ENCODE measurements around the gene RPAP3. TPM values are rescaled to one million over a fixed set of nuclear protein-coding genes. Genes with fewer than 3 reads are reported as not detected.

The RPAP3 gene
- total RNA-seq, 1 donor from 2014 or later = 39.9 TPM

- Mint-ChIP-seq H3K27me3 (no peaks in the 10 kb centered on the region), H3K4me1 (ENCODE audit: unreplicated experiment) (peaks cover 23% of the 10 kb centered on the region), H3K36me3 (no peaks in the 10 kb centered on the region), H3K4me3 (no peak overlapping the region), H3K9me3 (no peaks in the 10 kb centered on the region), H3K27ac (no peak overlapping the region)
- no peak for DNase-seq (ENCODE audit: extremely low spot score, unreplicated experiment)
- TF ChIP-seq, protein P1, sequence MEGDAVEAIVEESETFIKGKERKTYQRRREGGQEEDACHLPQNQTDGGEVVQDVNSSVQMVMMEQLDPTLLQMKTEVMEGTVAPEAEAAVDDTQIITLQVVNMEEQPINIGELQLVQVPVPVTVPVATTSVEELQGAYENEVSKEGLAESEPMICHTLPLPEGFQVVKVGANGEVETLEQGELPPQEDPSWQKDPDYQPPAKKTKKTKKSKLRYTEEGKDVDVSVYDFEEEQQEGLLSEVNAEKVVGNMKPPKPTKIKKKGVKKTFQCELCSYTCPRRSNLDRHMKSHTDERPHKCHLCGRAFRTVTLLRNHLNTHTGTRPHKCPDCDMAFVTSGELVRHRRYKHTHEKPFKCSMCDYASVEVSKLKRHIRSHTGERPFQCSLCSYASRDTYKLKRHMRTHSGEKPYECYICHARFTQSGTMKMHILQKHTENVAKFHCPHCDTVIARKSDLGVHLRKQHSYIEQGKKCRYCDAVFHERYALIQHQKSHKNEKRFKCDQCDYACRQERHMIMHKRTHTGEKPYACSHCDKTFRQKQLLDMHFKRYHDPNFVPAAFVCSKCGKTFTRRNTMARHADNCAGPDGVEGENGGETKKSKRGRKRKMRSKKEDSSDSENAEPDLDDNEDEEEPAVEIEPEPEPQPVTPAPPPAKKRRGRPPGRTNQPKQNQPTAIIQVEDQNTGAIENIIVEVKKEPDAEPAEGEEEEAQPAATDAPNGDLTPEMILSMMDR (conservative IDR thresholded peaks at IDR 0.05) = no peak
Measured at GRCh38 chr12:47747596-47748506, 42.0 kb upstream of the RPAP3 start.

DNA sequence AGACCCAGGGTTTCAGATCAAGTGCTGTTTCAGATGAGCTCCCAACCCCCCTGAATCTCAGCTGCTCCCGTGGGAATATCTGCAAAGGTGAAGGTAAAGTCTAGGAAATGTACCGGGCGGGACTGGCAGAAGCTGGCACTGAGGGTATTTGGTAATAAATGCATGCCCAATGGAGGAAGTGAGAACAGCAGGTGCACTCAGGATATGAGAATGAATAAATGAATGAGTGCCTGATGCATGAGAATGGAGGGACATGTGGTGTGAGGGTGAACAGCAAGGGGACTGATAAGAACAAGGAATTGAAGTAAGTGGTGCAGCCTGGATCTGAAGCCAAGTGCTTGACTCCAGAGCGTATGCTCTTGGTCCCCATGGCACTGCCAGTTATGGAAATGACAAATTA, 41.3 kb upstream of the RPAP3 start:
- Mint-ChIP-seq H3K4me1 (ENCODE audit: unreplicated experiment) (peaks cover 18% of the 10 kb centered on the region), H3K9me3 (no peaks in the 10 kb centered on the region), H3K36me3 (no peaks in the 10 kb centered on the region), H3K27ac (no peak overlapping the region), H3K4me3 (no peak overlapping the region), H3K27me3 (no peaks in the 10 kb centered on the region)
- DNase-seq (ENCODE audit: extremely low spot score, unreplicated experiment) = no peak
- TF ChIP-seq, protein P1 (conservative IDR thresholded peaks at IDR 0.05) = no peak

GRCh38 chr12:47746523-47746922, 40.7 kb upstream of the RPAP3 start:
- no peak overlapping the region for H3K4me3 Mint-ChIP-seq
- H3K9me3 Mint-ChIP-seq = no peaks in the 10 kb centered on the region
- H3K27ac Mint-ChIP-seq = no peak overlapping the region
- H3K27me3 Mint-ChIP-seq = no peaks in the 10 kb centered on the region
- H3K4me1 Mint-ChIP-seq (ENCODE audit: unreplicated experiment) = peaks cover 18% of the 10 kb centered on the region
- TF ChIP-seq, protein P1 (conservative IDR thresholded peaks at IDR 0.05) = no peak
- H3K36me3 Mint-ChIP-seq = no peaks in the 10 kb centered on the region
- DNase-seq (ENCODE audit: extremely low spot score, unreplicated experiment) = no peak

GRCh38 chr12:47746073-47746472, 40.2 kb upstream of the RPAP3 start:
- Mint-ChIP-seq H3K36me3 (no peaks in the 10 kb centered on the region), H3K27ac (no peak overlapping the region), H3K4me1 (ENCODE audit: unreplicated experiment) (peaks cover 22% of the 10 kb centered on the region), H3K9me3 (no peaks in the 10 kb centered on the region), H3K27me3 (no peaks in the 10 kb centered on the region), H3K4me3 (no peak overlapping the region)
- DNase-seq (ENCODE audit: extremely low spot score, unreplicated experiment) = no peak
- TF ChIP-seq, protein P1 (conservative IDR thresholded peaks at IDR 0.05) = no peak

- Mint-ChIP-seq H3K9me3 (no peaks in the 10 kb centered on the region), H3K4me3 (no peak overlapping the region), H3K27me3 (no peaks in the 10 kb centered on the region), H3K36me3 (no peaks in the 10 kb centered on the region), H3K27ac (no peak overlapping the region), H3K4me1 (ENCODE audit: unreplicated experiment) (peaks cover 23% of the 10 kb centered on the region)
- TF ChIP-seq, protein P1 (conservative IDR thresholded peaks at IDR 0.05) = no peak
- no peak for DNase-seq (ENCODE audit: extremely low spot score, unreplicated experiment)
Measured at GRCh38 chr12:47745485-47746041, 39.7 kb upstream of the RPAP3 start.
